WERI-Rb-1 (cell line): ENCODE data around the gene SMCO4.
A peak's percentile ranks its signal among the peaks of the same experiment; 100 is the strongest.

Experiments
- DNase-seq: peaks from one replicate; pipeline ENCODE4 v3.0.0-alpha.2; 2020
- H3K27ac ChIP-seq: fragments of 250-450 bp; sonication (Bioruptor Pico); 2 replicates; pipeline ENCODE4 v1.5.1; 2020; ENCODE audit warnings: mild to moderate bottlenecking, moderate library complexity
- H3K27me3 ChIP-seq: fragments of 250-450 bp; sonication (Bioruptor Pico); 2 replicates; pipeline ENCODE4 v1.5.1; 2021; ENCODE audit warnings: mild to moderate bottlenecking, low read depth, moderate library complexity; ENCODE audit not compliant: insufficient read depth, severe bottlenecking
- H3K36me3 ChIP-seq: fragments of 250-450 bp; sonication (Bioruptor Pico); 2 replicates; pipeline ENCODE4 v1.5.1; 2020; ENCODE audit warnings: mild to moderate bottlenecking, moderate library complexity
- H3K4me3 ChIP-seq: 2 replicates; pipeline ENCODE4 v1.5.1; 2011; ENCODE audit warnings: low read depth, mild to moderate bottlenecking, control low read depth, low read length
- H3K9me3 ChIP-seq: fragments of 250-450 bp; sonication (Bioruptor Pico); 2 replicates; pipeline ENCODE4 v1.5.1; 2021; ENCODE audit warnings: mild to moderate bottlenecking, moderate library complexity; ENCODE audit not compliant: severe bottlenecking
- TF ChIP-seq, protein P1 (sequence below): IDR thresholded peaks from 2 replicates; pipeline ENCODE4 v1.5.1; 2011; ENCODE audit warnings: low read depth, mild to moderate bottlenecking, control low read depth, inconsistent platforms, low read length

The SMCO4 gene

DNA sequence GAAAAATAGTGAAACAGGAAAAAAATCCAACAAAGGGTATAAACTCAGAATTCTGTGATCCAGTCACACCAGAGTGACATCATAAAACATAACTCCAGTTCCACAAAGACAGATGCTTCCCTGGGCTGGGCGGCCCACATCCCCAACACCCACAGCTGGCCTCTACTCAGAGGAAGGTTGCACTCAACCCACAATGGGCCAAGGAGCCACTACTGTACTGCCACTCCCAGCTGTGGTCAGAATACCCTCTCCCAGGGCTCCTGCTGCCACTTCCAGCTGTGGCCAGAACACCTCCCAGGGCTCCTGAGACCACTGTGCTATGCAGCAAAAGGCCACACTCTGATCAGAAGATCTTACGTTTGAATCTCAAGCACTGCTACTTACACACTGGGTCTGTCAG is 18.3 kb downstream of the SMCO4 start:
- DNase-seq: no peak
- H3K27ac ChIP-seq: no peak overlapping the region
- no peaks in the 10 kb centered on the region for H3K9me3 ChIP-seq
- H3K4me3 ChIP-seq: no peak overlapping the region
- H3K36me3 ChIP-seq: no peaks in the 10 kb centered on the region; the same call in 1 of the 2 replicates
- no peaks in the 10 kb centered on the region for H3K27me3 ChIP-seq
- TF ChIP-seq, protein P1, sequence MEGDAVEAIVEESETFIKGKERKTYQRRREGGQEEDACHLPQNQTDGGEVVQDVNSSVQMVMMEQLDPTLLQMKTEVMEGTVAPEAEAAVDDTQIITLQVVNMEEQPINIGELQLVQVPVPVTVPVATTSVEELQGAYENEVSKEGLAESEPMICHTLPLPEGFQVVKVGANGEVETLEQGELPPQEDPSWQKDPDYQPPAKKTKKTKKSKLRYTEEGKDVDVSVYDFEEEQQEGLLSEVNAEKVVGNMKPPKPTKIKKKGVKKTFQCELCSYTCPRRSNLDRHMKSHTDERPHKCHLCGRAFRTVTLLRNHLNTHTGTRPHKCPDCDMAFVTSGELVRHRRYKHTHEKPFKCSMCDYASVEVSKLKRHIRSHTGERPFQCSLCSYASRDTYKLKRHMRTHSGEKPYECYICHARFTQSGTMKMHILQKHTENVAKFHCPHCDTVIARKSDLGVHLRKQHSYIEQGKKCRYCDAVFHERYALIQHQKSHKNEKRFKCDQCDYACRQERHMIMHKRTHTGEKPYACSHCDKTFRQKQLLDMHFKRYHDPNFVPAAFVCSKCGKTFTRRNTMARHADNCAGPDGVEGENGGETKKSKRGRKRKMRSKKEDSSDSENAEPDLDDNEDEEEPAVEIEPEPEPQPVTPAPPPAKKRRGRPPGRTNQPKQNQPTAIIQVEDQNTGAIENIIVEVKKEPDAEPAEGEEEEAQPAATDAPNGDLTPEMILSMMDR: no peak

DNA sequence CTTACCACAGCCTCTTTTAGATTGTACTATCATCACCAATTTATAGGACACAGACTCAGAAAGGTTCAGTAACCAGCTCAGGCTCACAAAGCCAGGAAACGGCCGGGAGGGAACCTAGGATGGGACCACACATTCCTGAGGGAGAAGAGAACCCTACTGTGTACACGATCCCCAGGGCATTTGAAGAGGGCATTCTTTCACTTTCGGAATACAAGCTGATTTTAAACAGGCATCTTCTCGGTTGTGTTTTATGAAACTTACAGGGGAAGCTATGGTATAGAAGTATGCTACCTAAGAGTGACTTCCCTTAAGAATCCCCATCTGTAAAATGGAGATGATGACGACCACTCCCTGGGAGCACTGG is 19.0 kb downstream of the SMCO4 start:
- no peaks in the 10 kb centered on the region for H3K9me3 ChIP-seq
- H3K27ac ChIP-seq: no peak overlapping the region
- H3K4me3 ChIP-seq: no peak overlapping the region
- TF ChIP-seq, protein P1: no peak
- no peaks in the 10 kb centered on the region; the same call in 1 of the 2 replicates for H3K36me3 ChIP-seq
- H3K27me3 ChIP-seq: no peaks in the 10 kb centered on the region
- no peak for DNase-seq

DNA sequence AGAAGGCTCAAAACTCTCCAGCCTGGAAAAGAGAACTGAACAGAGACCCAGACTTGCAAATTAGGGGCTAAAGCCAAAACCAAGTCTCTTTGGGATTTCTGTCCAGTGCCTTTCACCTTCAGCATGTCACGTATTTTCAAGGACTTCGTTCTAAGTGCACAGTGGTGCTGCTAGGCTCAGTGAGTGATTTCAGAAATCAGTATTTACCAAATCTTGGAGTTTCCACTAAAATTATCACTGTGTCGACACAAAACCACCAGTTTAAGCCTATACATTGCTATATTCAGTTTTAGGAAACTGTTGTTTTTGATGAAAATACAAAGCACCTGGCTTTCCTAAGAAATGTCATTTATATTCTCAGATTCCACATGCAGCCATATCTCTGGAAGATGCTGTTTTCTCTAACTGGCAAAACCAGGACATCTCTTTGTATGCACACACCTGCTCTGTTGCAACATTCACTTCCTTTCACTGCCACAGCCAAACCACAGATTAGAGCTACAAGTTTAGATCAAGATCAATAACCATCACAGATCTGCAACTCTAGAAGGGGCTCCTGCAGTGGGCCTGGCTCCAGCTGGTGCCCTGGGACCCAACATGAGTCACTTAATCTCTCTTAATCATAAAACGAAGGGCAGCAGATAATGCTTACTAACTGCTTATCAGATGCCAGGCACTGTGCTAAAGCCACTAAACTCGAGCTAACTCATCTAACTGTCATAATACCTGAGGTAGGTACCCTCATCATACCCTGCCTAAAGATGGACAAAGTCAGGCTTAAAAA is 22.3 kb downstream of the SMCO4 start:
- Histone ChIP-seq H3K36me3 (no peaks in the 10 kb centered on the region; the same call in 1 of the 2 replicates), H3K9me3 (no peaks in the 10 kb centered on the region), H3K4me3 (no peak overlapping the region), H3K27ac (no peak overlapping the region), H3K27me3 (no peaks in the 10 kb centered on the region)
- TF ChIP-seq, protein P1: no peak
- DNase-seq: peak; percentile 60

DNA sequence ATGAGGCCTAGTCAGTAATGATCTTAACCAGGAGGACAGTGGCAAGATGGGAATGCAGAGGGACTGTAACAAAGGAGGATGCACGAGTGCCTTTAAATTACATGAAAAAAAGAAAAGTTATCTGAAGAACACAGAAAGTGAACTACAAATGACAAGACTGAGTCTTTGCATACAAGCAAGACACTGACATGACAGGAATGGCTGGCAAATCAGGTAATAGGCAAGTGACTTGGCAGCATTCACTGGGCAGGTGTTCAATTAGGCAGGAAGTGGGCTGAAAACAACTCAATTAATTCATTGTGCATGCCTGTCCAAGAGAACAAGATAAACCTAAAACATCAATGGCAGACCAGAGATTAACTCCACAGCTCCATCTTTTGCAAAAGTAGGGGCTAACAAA is 24.0 kb downstream of the SMCO4 start:
- DNase-seq: no peak
- TF ChIP-seq, protein P1: no peak

DNA sequence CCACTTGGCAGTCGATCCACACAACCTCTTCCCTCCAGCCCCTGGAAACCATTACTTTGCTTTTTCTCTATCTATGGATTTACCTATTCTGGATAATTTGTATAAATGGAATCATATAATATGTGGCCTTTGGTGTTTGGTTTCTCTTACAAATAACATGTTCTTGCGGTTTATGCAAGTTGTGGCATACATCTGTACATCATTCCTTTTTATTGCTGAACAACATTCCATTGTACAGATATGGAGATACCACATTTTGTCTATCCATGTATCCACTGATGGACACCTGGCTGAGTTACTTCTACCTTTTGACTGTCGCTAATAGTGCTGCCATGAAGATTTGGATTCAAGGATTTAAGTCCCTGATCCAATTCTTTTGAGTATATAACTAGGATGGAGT is 25.1 kb downstream of the SMCO4 start:
- H3K27ac ChIP-seq: no peak overlapping the region
- H3K4me3 ChIP-seq: no peak overlapping the region
- no peaks in the 10 kb centered on the region for H3K27me3 ChIP-seq
- no peak for DNase-seq
- TF ChIP-seq, protein P1: no peak
- H3K36me3 ChIP-seq: no peaks in the 10 kb centered on the region
- no peaks in the 10 kb centered on the region for H3K9me3 ChIP-seq

More for the DNA sequence above, 24.0 kb downstream of the SMCO4 start:
- Histone ChIP-seq H3K27ac (no peak overlapping the region), H3K4me3 (no peak overlapping the region), H3K9me3 (no peaks in the 10 kb centered on the region), H3K36me3 (no peaks in the 10 kb centered on the region; the same call in 1 of the 2 replicates), H3K27me3 (no peaks in the 10 kb centered on the region)

DNA sequence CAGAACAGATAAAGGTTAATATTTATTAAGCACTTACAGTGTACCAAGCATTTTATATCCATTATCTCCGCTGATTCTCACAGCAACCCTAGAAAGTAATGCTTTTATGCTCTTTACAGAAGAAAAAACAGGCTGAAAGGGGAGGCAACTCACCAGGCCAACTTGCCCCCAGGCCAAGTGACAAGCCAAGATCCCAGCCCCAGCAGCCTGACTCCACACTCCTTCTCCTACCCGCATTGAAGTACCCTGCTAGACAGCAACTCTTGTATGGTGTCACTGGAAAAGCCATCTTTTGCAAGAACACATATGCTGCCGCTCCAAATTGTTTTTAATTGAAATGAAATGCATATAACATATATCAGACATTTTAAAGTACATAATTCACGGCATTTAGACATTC is 25.6 kb downstream of the SMCO4 start:
- Histone ChIP-seq H3K27me3 (no peaks in the 10 kb centered on the region), H3K4me3 (no peak overlapping the region), H3K27ac (no peak overlapping the region), H3K9me3 (no peaks in the 10 kb centered on the region), H3K36me3 (no peaks in the 10 kb centered on the region)
- TF ChIP-seq, protein P1: no peak
- DNase-seq: no peak
